NCI-H2171 treated with DMSO at 0.1 percent for 48 hours (cell line): ENCODE measurements around the gene PHOSPHO1.

Source experiments
- DNase-seq: peaks from one replicate; lab custom pipeline; 2025; lab: John Stamatoyannopoulos, UW

PHOSPHO1 gene

GRCh38 chr17:49242813-49243212, 12.2 kb upstream of the PHOSPHO1 start:
- DNase-seq: no peak

- DNase-seq: no peak
Observed at GRCh38 chr17:49241692-49242397, 11.3 kb upstream of the PHOSPHO1 start.

- DNase-seq: no peak
Observed at GRCh38 chr17:49241040-49241439, 10.5 kb upstream of the PHOSPHO1 start.

DNA sequence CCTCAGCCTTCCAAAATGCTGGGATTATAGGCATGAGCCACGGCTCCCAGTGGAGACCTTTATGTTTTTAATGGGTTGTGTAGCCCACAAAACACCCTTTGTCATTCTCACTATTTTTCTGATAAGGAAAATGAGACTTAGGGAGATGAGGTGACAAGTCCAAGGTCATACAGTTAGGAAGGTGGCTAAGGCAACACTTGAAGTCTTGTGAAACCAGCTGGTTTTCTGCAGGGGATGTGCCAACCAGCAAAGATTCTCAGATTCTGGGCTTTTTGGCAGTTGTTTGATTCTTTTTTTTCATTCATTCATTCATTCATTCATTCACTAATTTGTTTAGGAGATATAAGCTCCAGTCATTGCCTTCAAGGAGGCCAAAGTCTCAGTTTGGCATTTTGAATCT, 10.0 kb upstream of the PHOSPHO1 start:
- DNase-seq: no peak

GRCh38 chr17:49239963-49240362, 9.4 kb upstream of the PHOSPHO1 start:
- DNase-seq: no peak

- DNase-seq: no peak
Observed at GRCh38 chr17:49235896-49236295, 5.3 kb upstream of the PHOSPHO1 start.

DNA sequence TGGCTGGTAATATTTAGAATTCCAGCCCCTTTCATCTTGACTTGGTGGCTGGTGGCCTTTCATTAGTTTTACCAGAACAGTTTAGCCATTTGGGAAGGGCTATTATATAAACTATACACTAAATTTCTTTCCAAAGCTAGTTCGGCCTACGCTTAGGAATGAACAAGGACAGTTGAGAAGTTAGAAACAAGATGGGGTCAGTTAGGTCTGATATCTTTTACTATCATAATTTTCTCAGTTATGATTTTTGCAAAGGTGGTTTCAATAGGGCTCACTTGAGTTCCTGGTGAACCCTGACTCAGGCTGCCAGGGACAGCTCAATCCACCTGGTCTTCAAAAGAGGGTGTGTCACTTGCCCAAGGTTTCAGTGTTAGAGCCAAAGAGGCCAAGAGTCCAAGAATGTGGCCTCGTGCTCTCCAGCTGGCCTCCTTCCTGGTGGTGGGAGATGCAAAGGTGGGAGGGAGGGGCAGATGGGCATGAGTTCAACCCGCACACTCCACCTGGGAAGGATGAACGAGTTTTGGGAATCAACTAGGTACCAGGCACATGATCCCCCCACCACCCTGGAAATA, 4.0 kb upstream of the PHOSPHO1 start:
- DNase-seq: no peak

DNA sequence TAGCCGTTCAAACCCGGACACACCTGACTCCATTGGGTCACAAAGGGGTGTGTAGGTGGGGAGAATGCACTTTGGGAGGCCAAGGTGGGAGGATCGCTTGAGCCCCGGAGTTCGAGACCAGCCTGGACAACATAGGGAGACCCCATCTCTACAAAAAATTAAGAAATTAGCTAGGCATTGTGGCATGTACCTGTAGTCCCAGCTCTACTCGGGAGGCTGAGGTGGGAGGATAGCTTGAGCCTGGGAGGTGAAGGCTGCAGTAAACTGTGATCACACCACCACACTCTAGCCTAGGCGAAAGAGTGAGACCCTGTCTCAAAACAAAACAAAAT, 942 bp upstream of the PHOSPHO1 start:
- DNase-seq: no peak

GRCh38 chr17:49229805-49230600, 584 bp downstream of the PHOSPHO1 start:
- DNase-seq: no peak

- DNase-seq: no peak
Observed at GRCh38 chr17:49229076-49229804, 1.3 kb downstream of the PHOSPHO1 start.

DNA sequence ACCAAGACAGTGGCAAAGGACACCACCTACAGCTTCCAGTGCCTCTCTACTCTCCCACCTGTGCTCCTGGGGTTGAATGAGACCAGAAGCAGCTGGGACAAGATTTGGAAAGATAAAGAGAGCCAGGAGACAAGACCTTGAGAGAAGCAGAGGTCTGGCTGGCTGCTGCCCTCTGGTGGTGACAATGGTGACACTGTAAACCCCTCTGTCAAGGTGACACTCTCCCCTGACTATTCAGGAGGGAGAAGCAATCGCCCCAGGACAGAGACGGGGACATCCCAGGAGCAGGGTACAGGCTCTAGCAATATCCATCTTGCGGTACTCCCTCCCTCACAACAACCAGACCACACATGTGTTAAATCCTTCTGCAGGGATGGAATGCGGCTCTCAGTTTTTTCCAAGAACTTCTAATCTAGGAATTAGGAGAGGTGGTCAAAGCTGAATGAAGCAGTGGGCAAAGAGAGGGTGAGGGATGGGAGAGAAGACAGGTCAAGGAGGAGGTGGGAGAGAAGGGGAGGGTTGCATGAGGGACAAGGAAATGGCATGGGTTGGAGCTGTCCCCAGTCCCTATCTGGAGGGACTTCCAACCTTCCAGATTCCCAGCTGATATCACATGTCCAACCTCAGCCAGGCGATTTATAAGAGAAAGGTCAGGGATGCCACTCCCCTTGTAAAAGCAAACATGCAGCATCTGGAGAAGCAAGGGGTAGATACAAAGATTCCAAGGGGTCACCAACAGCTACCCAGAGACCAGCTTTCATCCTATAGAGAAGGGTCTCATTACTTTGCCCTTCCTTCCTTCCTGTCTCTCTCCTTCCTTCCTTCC, 2.9 kb downstream of the PHOSPHO1 start:
- DNase-seq: peak; percentile 53

- DNase-seq: no peak
Observed at GRCh38 chr17:49226771-49227435, 3.7 kb downstream of the PHOSPHO1 start.

- no peak for DNase-seq
Observed at GRCh38 chr17:49225554-49226236, 4.9 kb downstream of the PHOSPHO1 start.

DNA sequence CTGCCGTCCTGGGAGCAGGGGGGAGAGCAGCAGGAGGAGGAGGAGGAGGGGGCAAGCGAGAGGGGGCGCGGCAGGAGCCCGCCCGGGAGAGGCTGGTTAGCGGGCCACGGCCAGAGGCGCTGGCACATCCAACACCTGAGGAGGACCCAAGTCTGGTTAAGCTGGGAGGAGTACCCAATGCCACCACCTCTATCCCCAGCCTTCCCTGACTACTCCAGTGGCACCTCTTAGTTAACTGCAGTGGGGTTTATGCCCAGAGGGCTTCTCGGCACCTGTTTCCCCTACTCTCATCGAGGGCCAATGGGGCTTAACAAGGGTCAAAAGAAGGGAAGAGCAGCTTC, 5.6 kb downstream of the PHOSPHO1 start:
- no peak for DNase-seq

- DNase-seq: peak; percentile 18
Observed at GRCh38 chr17:49224198-49224996, 6.2 kb downstream of the PHOSPHO1 start.

DNA sequence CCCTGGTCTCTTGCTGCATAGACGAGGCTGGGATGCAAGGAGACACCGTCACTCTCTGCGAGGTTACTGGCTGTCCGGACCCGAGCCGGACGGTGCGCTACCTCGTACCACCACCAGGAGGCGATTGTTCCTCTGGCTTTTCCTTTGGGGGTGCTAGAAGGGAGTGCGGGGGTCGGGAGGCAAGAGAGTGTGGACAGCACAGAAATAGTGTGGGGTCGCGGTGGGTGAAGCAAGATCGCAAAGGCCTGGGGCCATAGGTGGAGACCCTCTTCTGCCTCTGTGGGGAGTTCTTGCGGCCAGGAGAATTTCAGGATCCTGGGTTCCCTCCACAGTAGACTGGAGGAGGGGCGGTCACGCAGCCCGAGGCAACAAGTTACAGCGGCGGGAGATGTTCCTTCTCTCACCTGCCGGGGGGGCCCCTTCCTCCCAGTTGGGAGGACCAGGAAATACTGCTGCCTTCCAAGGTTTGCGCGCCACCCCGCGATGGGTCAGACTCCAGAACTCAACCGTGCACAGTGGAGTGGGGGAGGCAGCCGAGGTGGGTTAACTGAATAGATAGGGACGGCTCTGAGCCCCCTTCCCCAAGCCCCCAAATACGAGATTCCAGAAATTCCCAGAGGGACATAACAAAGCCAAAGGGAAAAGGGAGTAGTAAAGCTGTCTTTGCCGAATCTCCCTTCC, 6.9 kb downstream of the PHOSPHO1 start:
- DNase-seq: no peak

DNA sequence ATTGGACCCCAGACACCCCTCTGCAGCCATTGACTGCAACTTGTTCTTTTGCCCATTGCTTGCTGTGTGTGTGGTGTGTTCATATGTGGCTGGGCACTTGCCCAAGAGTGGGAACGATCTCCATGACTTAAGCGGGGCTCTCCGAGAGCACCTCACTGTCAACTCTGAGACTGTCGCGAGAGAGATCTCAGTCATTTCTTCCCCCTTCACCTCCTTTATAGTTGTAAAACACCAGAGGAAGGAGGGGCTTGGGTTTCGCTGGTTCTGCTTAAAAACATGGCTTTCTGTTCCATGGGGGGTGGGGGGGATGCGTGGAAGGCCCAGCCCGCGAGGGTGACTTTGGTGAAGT, 7.4 kb downstream of the PHOSPHO1 start:
- DNase-seq: no peak

DNA sequence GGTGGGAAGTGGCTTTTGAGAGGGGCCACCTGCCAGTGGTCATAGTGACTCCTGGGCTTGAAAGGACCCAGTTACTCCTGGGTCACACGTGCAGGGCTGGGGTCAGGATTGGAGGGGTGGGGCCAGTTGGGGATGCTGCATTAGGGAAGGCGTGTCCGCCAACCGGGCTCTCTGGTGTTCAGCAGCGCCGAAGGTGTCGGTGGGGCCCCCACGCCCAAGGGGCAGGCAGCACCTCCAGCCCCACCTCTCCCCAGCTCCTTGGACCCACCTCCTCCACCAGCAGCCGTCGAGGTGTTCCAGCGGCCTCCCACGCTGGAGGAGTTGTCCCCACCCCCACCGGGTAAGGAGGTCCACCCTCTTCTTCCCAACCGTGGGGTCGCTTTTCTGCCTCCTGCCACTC, 10.6 kb downstream of the PHOSPHO1 start:
- no peak for DNase-seq
